DND-41 (cell line): ENCODE measurements around the gene ASIP.

Source experiments
- EZH2 ChIP-seq: IDR thresholded peaks from 3 replicates; pipeline ENCODE4 v1.6.1; 2012; ENCODE audit warnings: borderline replicate concordance, low read depth, mild to moderate bottlenecking, moderate library complexity, low read length, inconsistent platforms; ENCODE audit not compliant: severe bottlenecking
- TF ChIP-seq, protein P1 (sequence below): IDR thresholded peaks from 2 replicates; pipeline ENCODE4 v1.5.1; 2012; ENCODE audit warnings: borderline replicate concordance, low read length, moderate library complexity, mild to moderate bottlenecking; ENCODE audit not compliant: poor library complexity, severe bottlenecking; ENCODE audit errors: extremely low read depth

DNA sequence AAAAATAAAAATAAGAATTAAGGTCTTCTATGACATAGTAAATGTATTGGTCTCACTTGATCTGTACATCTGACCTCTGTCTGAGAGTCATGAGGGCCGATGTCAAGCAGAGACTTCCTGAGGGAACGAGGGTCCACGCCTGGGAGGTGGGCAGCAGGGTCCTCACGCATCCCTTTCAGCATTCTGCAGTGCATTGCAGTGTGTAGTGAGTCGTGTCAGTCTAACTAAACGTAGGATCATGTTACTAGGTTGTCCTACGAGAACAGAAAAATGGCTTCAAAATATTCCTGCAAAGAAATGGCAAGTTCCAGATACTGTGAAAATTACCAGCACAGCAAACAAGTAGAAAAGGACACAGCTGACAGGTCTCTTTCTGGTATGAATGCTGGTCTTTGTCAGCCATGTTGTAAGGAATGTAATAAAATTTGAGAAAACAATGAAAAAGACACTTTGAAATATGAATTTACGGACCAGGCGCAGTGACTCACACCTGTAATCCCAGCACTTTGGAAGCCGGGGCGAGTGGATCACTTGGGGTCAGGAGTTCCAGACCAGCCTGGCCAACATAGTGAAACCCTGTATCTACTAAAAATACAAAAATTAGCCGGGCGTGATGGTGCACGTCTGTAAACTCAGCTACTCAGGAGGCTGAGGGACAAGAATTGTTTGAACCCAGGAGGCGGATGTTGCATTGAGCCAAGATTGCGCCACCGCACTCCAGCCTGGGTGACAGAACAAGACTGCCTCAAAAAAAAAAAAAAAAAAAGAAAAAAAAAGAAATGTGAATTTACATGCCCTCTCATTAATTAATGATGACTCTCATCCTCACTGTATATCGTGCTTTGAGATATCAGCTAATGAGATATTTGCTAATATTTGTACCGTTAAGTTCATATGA, 64.4 kb downstream of the ASIP start:
- TF ChIP-seq, protein P1, sequence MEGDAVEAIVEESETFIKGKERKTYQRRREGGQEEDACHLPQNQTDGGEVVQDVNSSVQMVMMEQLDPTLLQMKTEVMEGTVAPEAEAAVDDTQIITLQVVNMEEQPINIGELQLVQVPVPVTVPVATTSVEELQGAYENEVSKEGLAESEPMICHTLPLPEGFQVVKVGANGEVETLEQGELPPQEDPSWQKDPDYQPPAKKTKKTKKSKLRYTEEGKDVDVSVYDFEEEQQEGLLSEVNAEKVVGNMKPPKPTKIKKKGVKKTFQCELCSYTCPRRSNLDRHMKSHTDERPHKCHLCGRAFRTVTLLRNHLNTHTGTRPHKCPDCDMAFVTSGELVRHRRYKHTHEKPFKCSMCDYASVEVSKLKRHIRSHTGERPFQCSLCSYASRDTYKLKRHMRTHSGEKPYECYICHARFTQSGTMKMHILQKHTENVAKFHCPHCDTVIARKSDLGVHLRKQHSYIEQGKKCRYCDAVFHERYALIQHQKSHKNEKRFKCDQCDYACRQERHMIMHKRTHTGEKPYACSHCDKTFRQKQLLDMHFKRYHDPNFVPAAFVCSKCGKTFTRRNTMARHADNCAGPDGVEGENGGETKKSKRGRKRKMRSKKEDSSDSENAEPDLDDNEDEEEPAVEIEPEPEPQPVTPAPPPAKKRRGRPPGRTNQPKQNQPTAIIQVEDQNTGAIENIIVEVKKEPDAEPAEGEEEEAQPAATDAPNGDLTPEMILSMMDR: no peak
- TF ChIP-seq EZH2: no peak
